CD14-positive monocyte (primary cell): ENCODE measurements around the gene MRTFA. TPM values are rescaled to one million over a fixed set of nuclear protein-coding genes. Genes with fewer than 3 reads are reported as not detected.
A peak's percentile ranks its signal among the peaks of the same experiment; 100 is the strongest.

Experiments used
- DNase-seq, 3 donors: peaks; one replicate each; pipeline ENCODE4 v3.0.0-alpha.2; 2011 to 2022
- H2AFZ ChIP-seq: 2 replicates; pipeline ENCODE4 v1.6.0; 2012; ENCODE audit warnings: mild to moderate bottlenecking, low read depth, low read length, inconsistent platforms; ENCODE audit not compliant: insufficient read depth, poor library complexity, severe bottlenecking
- H3K27ac ChIP-seq, 2 donors: 1 replicate in 1 of 2; 2 replicates in 1 of 2; pipeline ENCODE4 v1.5.1; 2012 to 2013; ENCODE audit warnings: low read length in 2 of 2, control low read depth in 1 of 2, inconsistent platforms in 1 of 2, low read depth in 1 of 2, mild to moderate bottlenecking in 1 of 2
- H3K27me3 ChIP-seq, 2 donors: one replicate each; pipeline versions ENCODE4 v1.6.0 to v1.6.1; 2011 to 2013; ENCODE audit warnings: low read length in 2 of 2; ENCODE audit not compliant: control insufficient read depth in 2 of 2, insufficient read depth in 2 of 2
- H3K36me3 ChIP-seq, 2 donors: replicated peaks in 1 of 2; 1 replicate in 1 of 2; 2 replicates in 1 of 2; pipeline versions ENCODE4 v1.5.1 to v1.6.1; 2012 to 2013; ENCODE audit warnings: low read length in 2 of 2, control low read depth in 1 of 2, inconsistent platforms in 1 of 2, mild to moderate bottlenecking in 1 of 2; ENCODE audit not compliant: insufficient read depth in 2 of 2, control insufficient read depth in 1 of 2
- H3K4me1 ChIP-seq, 2 donors: 1 replicate in 1 of 2; 2 replicates in 1 of 2; pipeline versions ENCODE4 v1.5.1 to v1.6.1; 2012 to 2013; ENCODE audit warnings: low read length in 2 of 2, control low read depth in 1 of 2, inconsistent platforms in 1 of 2, mild to moderate bottlenecking in 1 of 2, moderate library complexity in 1 of 2; ENCODE audit not compliant: insufficient read depth in 2 of 2, control insufficient read depth in 1 of 2
- H3K4me2 ChIP-seq: replicated peaks from 2 replicates; pipeline ENCODE3; 2012; ENCODE audit warnings: low read length, moderate library complexity, mild to moderate bottlenecking; ENCODE audit not compliant: poor library complexity, severe bottlenecking; ENCODE audit errors: extremely low read depth
- H3K4me3 ChIP-seq, 3 experiments: fragments of 200-600 bp in 1 of 3; sonication (generic) in 1 of 3; replicated peaks in 1 of 3; 1 replicate in 2 of 3; 2 replicates in 1 of 3; pipeline ENCODE4 v1.5.1; 2011 to 2013; ENCODE audit warnings: low read length in 3 of 3, mild to moderate bottlenecking in 3 of 3, control low read depth in 2 of 3, low read depth in 2 of 3, inconsistent platforms in 1 of 3, moderate library complexity in 1 of 3
- H3K79me2 ChIP-seq: 2 replicates; pipeline ENCODE4 v1.6.0; 2012; ENCODE audit warnings: mild to moderate bottlenecking, control low read depth, inconsistent platforms, low read length, moderate library complexity; ENCODE audit not compliant: insufficient read depth
- H3K9ac ChIP-seq: 2 replicates; pipeline ENCODE4 v1.6.0; 2017; ENCODE audit warnings: low read length, mild to moderate bottlenecking; ENCODE audit not compliant: insufficient read depth, poor library complexity, severe bottlenecking
- H3K9me3 ChIP-seq, 2 donors: replicated peaks in 1 of 2; 1 replicate in 1 of 2; 2 replicates in 1 of 2; pipeline versions ENCODE4 v1.5.1 to v1.6.1; 2012 to 2013; ENCODE audit warnings: low read length in 2 of 2, control low read depth in 1 of 2; ENCODE audit not compliant: control insufficient read depth in 1 of 2, insufficient read depth in 1 of 2
- H4K20me1 ChIP-seq: 2 replicates; pipeline ENCODE4 v1.6.0; 2012; ENCODE audit warnings: mild to moderate bottlenecking, low read length, control low read depth, moderate library complexity; ENCODE audit not compliant: insufficient read depth
- H3K27ac Mint-ChIP-seq, 7 donors: one replicate each; pipeline ENCODE4 v1.8.0; 2020; ENCODE audit warnings: mild to moderate bottlenecking in 7 of 7, mixed read lengths in 7 of 7, moderate library complexity in 6 of 7, inconsistent platforms in 2 of 7
- H3K27me3 Mint-ChIP-seq, 3 donors: one replicate each; pipeline ENCODE4 v1.8.0; 2021 to 2022; ENCODE audit warnings: low read depth in 3 of 3, mild to moderate bottlenecking in 3 of 3, mixed read lengths in 3 of 3, moderate library complexity in 3 of 3, inconsistent platforms in 1 of 3
- H3K36me3 Mint-ChIP-seq, 2 donors: one replicate each; pipeline ENCODE4 v1.8.0; 2020; ENCODE audit warnings: mixed read lengths in 2 of 2, inconsistent platforms in 1 of 2, mild to moderate bottlenecking in 1 of 2
- H3K4me1 Mint-ChIP-seq: one replicate; pipeline ENCODE4 v1.8.0; 2020; ENCODE audit warnings: mild to moderate bottlenecking, mixed read lengths
- H3K4me3 Mint-ChIP-seq, 2 donors: one replicate each; pipeline ENCODE4 v1.8.0; 2020; ENCODE audit warnings: mild to moderate bottlenecking in 2 of 2, mixed read lengths in 2 of 2, moderate library complexity in 1 of 2
- H3K9me3 Mint-ChIP-seq, 7 donors: one replicate each; pipeline ENCODE4 v1.8.0; 2020 to 2022; ENCODE audit warnings: mixed read lengths in 7 of 7, mild to moderate bottlenecking in 6 of 7, moderate library complexity in 6 of 7, inconsistent platforms in 2 of 7
- CTCF ChIP-seq: fragments of 200-600 bp; IDR thresholded peaks from one replicate; pipeline ENCODE4 v1.8.0; 2022; ENCODE audit warnings: antibody characterized with exemption, mild to moderate bottlenecking
- WGBS: methylation state at CpG from one replicate; pipeline ENCODE4 v1.1.5; 2013; ENCODE audit warnings: missing lambda C conversion rate; ENCODE audit not compliant: insufficient coverage; 5-methylcytosine and 5-hydroxymethylcytosine counted together
- intact Hi-C, 2 donors: fragments of 100-400 bp; cut with micrococcal nuclease; formaldehyde crosslinking; loops; one replicate each; pipeline versions ENCODE4 v1.15.0 to v1.15.1; 2023
- polyA plus RNA-seq, 3 donors: library from polyadenylated mRNA; depleted of rRNA in 1 of 3; unstranded in 2 of 3; stranded (reverse) in 1 of 3; fragments of 300-500 nt in 2 of 3; fragments of >200 nt in 1 of 3; fragmentation: Illumina TruSeq in 2 of 3; gene quantifications; 1 replicate in 2 of 3; 2 replicates in 1 of 3; pipeline ENCODE4 v1.2.3, GENCODE V29; 2012 to 2021

The MRTFA gene
- polyA plus RNA-seq, 3 donors: 14.1 to 33.8 (median 18.9) TPM

- no peak overlapping the region for H3K27ac Mint-ChIP-seq
- Histone ChIP-seq H3K4me3 (no peak overlapping the region), H3K27me3 (no peaks in the 10 kb centered on the region), H3K36me3 (no peaks in the 10 kb centered on the region), H3K4me1 (peaks cover 30 to 40% of the 10 kb centered on the region in 2 donors), H3K9ac (no peak overlapping the region), H3K27ac (no peak overlapping the region), H3K79me2 (peaks cover 36% of the 10 kb centered on the region), H2AFZ (no peak overlapping the region), H3K4me2 (no peak overlapping the region), H3K9me3 (no peaks in the 10 kb centered on the region), H4K20me1 (no peaks in the 10 kb centered on the region)
- WGBS: 100% methylated on average over 3 of the region's 6 CpGs
- no peak for DNase-seq
- intact Hi-C loops: no loop called here
- TF ChIP-seq CTCF: no peak
- no peak overlapping the region for H3K4me3 Mint-ChIP-seq
- H3K27me3 Mint-ChIP-seq: peaks cover 0 to 2% (median 0%) of the 10 kb centered on the region in 3 donors
- H3K4me1 Mint-ChIP-seq: peaks cover 42% of the 10 kb centered on the region
- H3K9me3 Mint-ChIP-seq: peaks cover 0 to 2% (median 0%) of the 10 kb centered on the region in 7 donors
- H3K36me3 Mint-ChIP-seq: peaks cover 1 to 6% of the 10 kb centered on the region in 2 donors
Observed at GRCh38 chr22:40507491-40507890, 129.0 kb downstream of the MRTFA start.

GRCh38 chr22:40506762-40507161, 129.8 kb downstream of the MRTFA start:
- peak overlapping the region in 1 of 7 donors; percentile 13 for H3K27ac Mint-ChIP-seq
- H3K9me3 Mint-ChIP-seq: peaks cover 0 to 2% (median 0%) of the 10 kb centered on the region in 7 donors
- Histone ChIP-seq H3K4me2 (no peak overlapping the region), H3K27me3 (no peaks in the 10 kb centered on the region), H3K4me1 (peaks cover 30 to 40% of the 10 kb centered on the region in 2 donors), H3K36me3 (no peaks in the 10 kb centered on the region), H3K27ac (no peak overlapping the region), H3K4me3 (no peak overlapping the region), H3K79me2 (peaks cover 30% of the 10 kb centered on the region), H3K9ac (no peak overlapping the region), H2AFZ (no peak overlapping the region), H4K20me1 (no peaks in the 10 kb centered on the region), H3K9me3 (no peaks in the 10 kb centered on the region)
- TF ChIP-seq CTCF: no peak
- intact Hi-C loops: no loop called here
- peaks cover 0 to 2% (median 0%) of the 10 kb centered on the region in 3 donors for H3K27me3 Mint-ChIP-seq
- peaks cover 42% of the 10 kb centered on the region for H3K4me1 Mint-ChIP-seq
- no peak for DNase-seq
- WGBS: no CpG with 5 or more reads among the region's 3 CpGs
- H3K36me3 Mint-ChIP-seq: peaks cover 1 to 6% of the 10 kb centered on the region in 2 donors
- H3K4me3 Mint-ChIP-seq: no peak overlapping the region
